ENCODE results near the gene AP4E1. TPM values are rescaled to one million over a fixed set of nuclear protein-coding genes. Genes with fewer than 3 reads are reported as not detected.

The AP4E1 gene
- total RNA-seq, 1 donor from 2014 or later: 15.8 TPM

- peaks cover 13% of the 10 kb centered on the region for H3K27me3 Mint-ChIP-seq (ENCODE audit: insufficient read depth)
- no peaks in the 10 kb centered on the region for H3K9me3 Mint-ChIP-seq
- no peaks in the 10 kb centered on the region for H3K36me3 Mint-ChIP-seq (ENCODE audit: low read depth)
- no peak overlapping the region for H3K4me3 Mint-ChIP-seq
- intact Hi-C loops (cut with micrococcal nuclease): no loop called here
- no peak overlapping the region for H3K27ac Mint-ChIP-seq
- DNase-seq (ENCODE audit: low spot score): no peak
- peaks cover 6% of the 10 kb centered on the region for H3K4me1 Mint-ChIP-seq (ENCODE audit: low read depth)
Observed at GRCh38 chr15:51046799-51047449, 138.4 kb downstream of the AP4E1 start.

- intact Hi-C loops (cut with micrococcal nuclease): no loop called here
- H3K9me3 Mint-ChIP-seq: no peaks in the 10 kb centered on the region
- H3K27me3 Mint-ChIP-seq (ENCODE audit: insufficient read depth): peaks cover 13% of the 10 kb centered on the region
- H3K4me1 Mint-ChIP-seq (ENCODE audit: low read depth): peaks cover 6% of the 10 kb centered on the region
- H3K27ac Mint-ChIP-seq: no peak overlapping the region
- no peak for DNase-seq (ENCODE audit: low spot score)
- H3K4me3 Mint-ChIP-seq: no peak overlapping the region
- H3K36me3 Mint-ChIP-seq (ENCODE audit: low read depth): no peaks in the 10 kb centered on the region
Observed at GRCh38 chr15:51048308-51048707, 139.8 kb downstream of the AP4E1 start.

DNA sequence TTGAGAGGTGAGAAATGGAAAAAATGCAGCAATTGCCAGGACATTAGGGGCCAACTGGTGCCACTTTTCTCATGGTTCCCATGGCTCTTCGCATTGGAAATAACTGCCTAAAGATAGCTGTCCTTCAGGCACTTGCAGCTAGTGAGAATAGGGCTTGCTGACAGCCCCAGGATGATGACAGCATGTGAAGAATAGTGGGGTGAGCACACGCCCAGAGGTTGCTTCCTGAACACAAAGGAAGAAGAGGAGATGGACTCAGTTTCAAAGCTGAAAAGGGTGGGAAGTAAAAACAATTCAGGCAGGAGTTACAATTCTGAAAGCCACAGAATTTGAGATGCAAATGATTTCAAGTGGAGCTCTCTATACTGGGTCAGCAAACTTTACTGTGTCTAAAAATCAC is 140.6 kb downstream of the AP4E1 start:
- no peak for DNase-seq (ENCODE audit: low spot score)
- Mint-ChIP-seq H3K27ac (no peak overlapping the region), H3K27me3 (ENCODE audit: insufficient read depth) (peaks cover 9% of the 10 kb centered on the region), H3K9me3 (no peaks in the 10 kb centered on the region), H3K4me3 (no peak overlapping the region), H3K4me1 (ENCODE audit: low read depth) (peaks cover 6% of the 10 kb centered on the region), H3K36me3 (ENCODE audit: low read depth) (no peaks in the 10 kb centered on the region)
- intact Hi-C loops (cut with micrococcal nuclease): no loop called here

- H3K9me3 Mint-ChIP-seq: no peaks in the 10 kb centered on the region
- peaks cover 14% of the 10 kb centered on the region for H3K27me3 Mint-ChIP-seq (ENCODE audit: insufficient read depth)
- H3K27ac Mint-ChIP-seq: no peak overlapping the region
- peaks cover 6% of the 10 kb centered on the region for H3K4me1 Mint-ChIP-seq (ENCODE audit: low read depth)
- intact Hi-C loops (cut with micrococcal nuclease): no loop called here
- no peak for DNase-seq (ENCODE audit: low spot score)
- H3K36me3 Mint-ChIP-seq (ENCODE audit: low read depth): no peaks in the 10 kb centered on the region
- no peak overlapping the region for H3K4me3 Mint-ChIP-seq
Observed at GRCh38 chr15:51051776-51052175, 143.3 kb downstream of the AP4E1 start.

- no peaks in the 10 kb centered on the region for H3K9me3 Mint-ChIP-seq
- no peak overlapping the region for H3K27ac Mint-ChIP-seq
- DNase-seq (ENCODE audit: low spot score): no peak
- H3K27me3 Mint-ChIP-seq (ENCODE audit: insufficient read depth): peaks cover 15% of the 10 kb centered on the region
- H3K4me1 Mint-ChIP-seq (ENCODE audit: low read depth): peaks cover 6% of the 10 kb centered on the region
- H3K4me3 Mint-ChIP-seq: no peak overlapping the region
- H3K36me3 Mint-ChIP-seq (ENCODE audit: low read depth): no peaks in the 10 kb centered on the region
- intact Hi-C loops (cut with micrococcal nuclease): no loop called here
Observed at GRCh38 chr15:51053571-51053970, 145.1 kb downstream of the AP4E1 start.

DNA sequence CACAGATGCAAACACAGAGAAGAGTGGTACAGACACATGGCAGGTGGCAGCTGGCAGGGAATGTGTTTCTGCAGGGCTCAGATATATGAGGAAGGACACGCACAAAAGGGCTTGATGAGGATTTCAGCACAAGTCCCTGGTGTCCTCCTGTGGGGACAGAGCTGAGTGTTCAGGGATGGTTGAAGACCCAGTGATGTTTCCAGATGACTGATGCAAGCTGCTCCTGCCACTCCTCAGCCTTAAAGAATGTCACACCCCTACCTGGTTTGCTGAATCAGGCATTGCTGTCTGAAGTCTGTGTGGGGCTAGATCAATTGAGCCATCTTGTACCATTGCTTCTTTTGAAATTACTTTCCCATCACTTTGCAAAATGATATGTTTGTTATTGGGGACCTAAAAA is 146.1 kb downstream of the AP4E1 start:
- peaks cover 14% of the 10 kb centered on the region for H3K27me3 Mint-ChIP-seq (ENCODE audit: insufficient read depth)
- H3K4me1 Mint-ChIP-seq (ENCODE audit: low read depth): no peaks in the 10 kb centered on the region
- H3K27ac Mint-ChIP-seq: no peak overlapping the region
- no peaks in the 10 kb centered on the region for H3K9me3 Mint-ChIP-seq
- no peaks in the 10 kb centered on the region for H3K36me3 Mint-ChIP-seq (ENCODE audit: low read depth)
- no peak overlapping the region for H3K4me3 Mint-ChIP-seq
- intact Hi-C loops (cut with micrococcal nuclease): no loop called here
- DNase-seq (ENCODE audit: low spot score): no peak

Other genes starting within 250 kb of the AP4E1 start
- gene TRPM7, start 221.9 kb upstream of the AP4E1 start, total RNA-seq: 42.4 and 43.6 TPM in 2 replicates
- gene SPPL2A, start 143.0 kb upstream of the AP4E1 start, total RNA-seq: 100 and 103 TPM in 2 replicates
- 0.20 and 0.49 TPM in 2 replicates for gene TNFAIP8L3, start 186.2 kb downstream of the AP4E1 start, total RNA-seq